Skin of body (tissue), 2 donors: Measurements from ENCODE around the gene ARHGAP26. TPM values are rescaled to one million over a fixed set of nuclear protein-coding genes. Genes with fewer than 3 reads are reported as not detected.
"Not testable (repeated sequence)": the region's sequence is repeated elsewhere in the genome, so short reads cannot be mapped to it uniquely, and the experiment has no call there.

Experiments
- DNase-seq: peaks from one replicate; lab custom pipeline; 2025; lab: John Stamatoyannopoulos, UW
- total RNA-seq: library from RNA; depleted of rRNA; stranded (reverse); fragments of >200 nt; gene quantifications from one replicate; pipeline ENCODE4 v1.2.3, GENCODE V29; 2014

ARHGAP26 gene
- total RNA-seq, 1 donor from 2014 or later = 40.6 TPM

- DNase-seq = no peak
These were observed 429.7 kb downstream of the ARHGAP26 start for GRCh38 chr5:143199843-143200242.

GRCh38 chr5:143200781-143201398 lies 430.7 kb downstream of the ARHGAP26 start:
- no peak for DNase-seq

- no peak for DNase-seq
These were observed 431.4 kb downstream of the ARHGAP26 start for GRCh38 chr5:143201589-143201988.

GRCh38 chr5:143203301-143203956 lies 433.3 kb downstream of the ARHGAP26 start:
- not testable (repeated sequence) for DNase-seq

- DNase-seq = no peak
These were observed 434.5 kb downstream of the ARHGAP26 start for GRCh38 chr5:143204474-143205246.

GRCh38 chr5:143205386-143205785 lies 435.2 kb downstream of the ARHGAP26 start:
- DNase-seq = no peak

- no peak for DNase-seq
These were observed 435.7 kb downstream of the ARHGAP26 start for GRCh38 chr5:143205883-143206195.

GRCh38 chr5:143206196-143207053 lies 436.2 kb downstream of the ARHGAP26 start:
- DNase-seq = no peak

- DNase-seq = no peak
These were observed 436.9 kb downstream of the ARHGAP26 start for GRCh38 chr5:143207058-143207457.

- no peak for DNase-seq
These were observed 437.6 kb downstream of the ARHGAP26 start for GRCh38 chr5:143207563-143208364.

- no peak for DNase-seq
These were observed 438.1 kb downstream of the ARHGAP26 start for GRCh38 chr5:143208365-143208641.

GRCh38 chr5:143208781-143209510 lies 438.8 kb downstream of the ARHGAP26 start:
- DNase-seq = no peak

- DNase-seq = no peak
These were observed 439.8 kb downstream of the ARHGAP26 start for GRCh38 chr5:143209881-143210395.

- no peak for DNase-seq
These were observed 440.4 kb downstream of the ARHGAP26 start for GRCh38 chr5:143210576-143210975.

- DNase-seq = no peak
These were observed 442.1 kb downstream of the ARHGAP26 start for GRCh38 chr5:143212261-143212660.

GRCh38 chr5:143213231-143213850 lies 443.2 kb downstream of the ARHGAP26 start:
- DNase-seq = no peak

- no peak for DNase-seq
These were observed 443.7 kb downstream of the ARHGAP26 start for GRCh38 chr5:143213851-143214363.

GRCh38 chr5:143214458-143214857 lies 444.3 kb downstream of the ARHGAP26 start:
- DNase-seq = no peak

- no peak for DNase-seq
These were observed 444.7 kb downstream of the ARHGAP26 start for GRCh38 chr5:143214890-143215289.
